Loucy (cell line): Measurements from ENCODE around the gene LEMD1.

Experiments used
- H2AFZ ChIP-seq: fragments of 200-600 bp; sonication (generic); 2 replicates; pipeline ENCODE4 v1.6.0; 2016; ENCODE audit warnings: antibody characterized with exemption, mild to moderate bottlenecking, low read length, moderate library complexity
- H3F3A ChIP-seq: fragments of 200-600 bp; 2 replicates; pipeline ENCODE4 v1.6.0; 2016; ENCODE audit warnings: antibody characterized with exemption, low read depth, mild to moderate bottlenecking
- H3K27me3 ChIP-seq: fragments of 200-600 bp; sonication (generic); 2 replicates; pipeline ENCODE4 v1.6.1; 2014; ENCODE audit warnings: low read length, mild to moderate bottlenecking; ENCODE audit not compliant: insufficient read depth, poor library complexity, severe bottlenecking
- H3K36me3 ChIP-seq: fragments of 200-600 bp; sonication (generic); 2 replicates; pipeline ENCODE4 v1.6.1; 2016; ENCODE audit warnings: low read length; ENCODE audit not compliant: insufficient read depth
- H3K4me1 ChIP-seq: fragments of 200-600 bp; sonication (generic); 2 replicates; pipeline ENCODE4 v1.5.1; 2014; ENCODE audit warnings: low read length, mild to moderate bottlenecking; ENCODE audit not compliant: insufficient read depth, poor library complexity, severe bottlenecking
- H3K4me2 ChIP-seq: fragments of 200-600 bp; sonication (generic); 2 replicates; pipeline ENCODE4 v1.6.0; 2014; ENCODE audit warnings: antibody characterized with exemption, low read length, low read depth, mild to moderate bottlenecking; ENCODE audit not compliant: poor library complexity, severe bottlenecking
- H3K4me3 ChIP-seq: fragments of 200-600 bp; sonication (generic); 2 replicates; pipeline ENCODE4 v1.5.1; 2014; ENCODE audit warnings: low read length, mild to moderate bottlenecking, mixed read lengths; ENCODE audit not compliant: poor library complexity, severe bottlenecking
- H3K79me2 ChIP-seq: fragments of 200-600 bp; sonication (generic); 2 replicates; pipeline ENCODE4 v1.6.1; 2014; ENCODE audit warnings: low read length; ENCODE audit not compliant: insufficient read depth
- H3K9ac ChIP-seq: fragments of 200-600 bp; sonication (generic); 2 replicates; pipeline ENCODE4 v1.6.0; 2014; ENCODE audit warnings: mild to moderate bottlenecking, low read depth, low read length, moderate library complexity; ENCODE audit not compliant: poor library complexity, severe bottlenecking
- H3K9me2 ChIP-seq: fragments of 200-600 bp; sonication (generic); replicated peaks from 2 replicates; pipeline ENCODE4 v1.6.1; 2016; ENCODE audit warnings: low read depth, low read length, mixed read lengths
- H3K9me3 ChIP-seq: fragments of 200-600 bp; sonication (generic); 2 replicates; pipeline ENCODE4 v1.6.1; 2014; ENCODE audit warnings: mild to moderate bottlenecking, antibody characterized with exemption, low read length, low read depth; ENCODE audit not compliant: insufficient read depth
- H4K20me1 ChIP-seq: fragments of 200-600 bp; sonication (generic); 2 replicates; pipeline ENCODE4 v1.6.0; 2014; ENCODE audit warnings: antibody characterized with exemption, low read length, mild to moderate bottlenecking; ENCODE audit not compliant: insufficient read depth, poor library complexity, severe bottlenecking
- CTCF ChIP-seq: fragments of 200-600 bp; sonication (generic); conservative IDR thresholded peaks from 2 replicates; pipeline ENCODE4 v1.5.1; 2014; ENCODE audit warnings: mild to moderate bottlenecking, antibody characterized with exemption, low read length
- EZH2phosphoT487 ChIP-seq: fragments of 200-600 bp; IDR thresholded peaks from 2 replicates; pipeline ENCODE4 v1.6.1; 2018; ENCODE audit warnings: antibody characterized with exemption, mild to moderate bottlenecking, moderate library complexity, borderline replicate concordance

LEMD1 gene

GRCh38 chr1:205340676-205341075, 81.2 kb downstream of the LEMD1 start:
- no peaks in the 10 kb centered on the region for H3K9me2 ChIP-seq
- no peak overlapping the region for H3K9ac ChIP-seq
- H3K4me3 ChIP-seq, result no peak overlapping the region
- TF ChIP-seq CTCF (no peak), EZH2phosphoT487 (no peak)
- no peak overlapping the region for H3K4me2 ChIP-seq
- H3K4me1 ChIP-seq, result no peaks in the 10 kb centered on the region
- H3F3A ChIP-seq, result no peaks in the 10 kb centered on the region
- H3K9me3 ChIP-seq, result no peaks in the 10 kb centered on the region
- H4K20me1 ChIP-seq, result no peaks in the 10 kb centered on the region
- no peaks in the 10 kb centered on the region for H3K36me3 ChIP-seq
- H3K27me3 ChIP-seq, result no peaks in the 10 kb centered on the region
- 0 out of 2 replicates have a peak overlapping the region, but pooled peaks have one; percentile 70 for H2AFZ ChIP-seq
- no peaks in the 10 kb centered on the region for H3K79me2 ChIP-seq

- Histone ChIP-seq H3K4me3 (no peak overlapping the region), H3K4me2 (no peak overlapping the region), H4K20me1 (no peaks in the 10 kb centered on the region), H3K36me3 (no peaks in the 10 kb centered on the region), H3K4me1 (no peaks in the 10 kb centered on the region), H3K9ac (no peak overlapping the region), H2AFZ (no peak overlapping the region), H3F3A (no peaks in the 10 kb centered on the region), H3K27me3 (no peaks in the 10 kb centered on the region), H3K9me2 (no peaks in the 10 kb centered on the region), H3K79me2 (no peaks in the 10 kb centered on the region), H3K9me3 (no peaks in the 10 kb centered on the region)
- no peak for TF ChIP-seq EZH2phosphoT487
- no peak for TF ChIP-seq CTCF
Observed at GRCh38 chr1:205339717-205340116, 82.1 kb downstream of the LEMD1 start.

DNA sequence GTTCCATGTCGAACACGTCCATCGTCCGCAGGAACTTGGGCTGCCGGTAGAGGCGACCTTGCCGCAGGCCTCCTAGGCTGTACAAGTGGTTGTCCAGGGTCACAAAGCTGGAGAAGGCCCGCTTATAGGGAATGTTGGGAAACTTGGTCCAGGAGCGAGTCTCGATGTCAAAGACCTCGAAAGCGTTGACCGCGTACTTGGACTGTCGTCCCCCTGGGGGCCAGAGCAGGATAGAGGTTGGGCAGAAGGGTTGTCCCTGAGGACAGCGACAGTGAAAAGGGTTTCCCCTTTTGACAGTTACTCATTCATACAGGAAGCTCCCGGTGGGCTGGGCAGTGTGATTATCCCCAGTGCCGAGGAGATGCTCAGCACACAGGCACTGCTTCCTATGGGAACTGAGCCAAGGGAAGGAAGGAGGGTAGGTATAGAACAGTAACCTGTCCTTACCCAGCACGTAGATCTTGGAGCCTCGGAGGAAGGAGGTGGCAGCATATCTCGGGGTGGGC, 82.6 kb downstream of the LEMD1 start:
- no peaks in the 10 kb centered on the region for H3K4me1 ChIP-seq
- no peaks in the 10 kb centered on the region for H3K27me3 ChIP-seq
- H3K9ac ChIP-seq, result no peak overlapping the region
- H3K79me2 ChIP-seq, result no peaks in the 10 kb centered on the region
- no peak overlapping the region for H3K4me2 ChIP-seq
- no peaks in the 10 kb centered on the region for H4K20me1 ChIP-seq
- TF ChIP-seq EZH2phosphoT487, result no peak
- TF ChIP-seq CTCF, result no peak
- no peaks in the 10 kb centered on the region for H3K9me3 ChIP-seq
- no peak overlapping the region for H3K4me3 ChIP-seq
- no peaks in the 10 kb centered on the region for H3K9me2 ChIP-seq
- no peaks in the 10 kb centered on the region for H3F3A ChIP-seq
- H3K36me3 ChIP-seq, result no peaks in the 10 kb centered on the region
- H2AFZ ChIP-seq, result no peak overlapping the region
